Peyer's patch (tissue), 4 donors: Measurements from ENCODE around the gene LZIC. TPM values are rescaled to one million over a fixed set of nuclear protein-coding genes. Genes with fewer than 3 reads are reported as not detected.

ENCODE experiments used
- DNase-seq, 3 donors: peaks; one replicate each; pipeline ENCODE4 v3.0.0-alpha.2; 2017 to 2019
- H3K27ac ChIP-seq, 4 donors: fragments of 200-600 bp; sonication (generic); one replicate each; pipeline ENCODE4 v1.5.1; 2016 to 2019
- H3K27me3 ChIP-seq, 2 donors: fragments of 200-600 bp; sonication (generic); one replicate each; pipeline ENCODE4 v1.5.1; 2019
- H3K36me3 ChIP-seq, 3 donors: fragments of 200-600 bp; sonication (generic); one replicate each; pipeline ENCODE4 v1.5.1; 2016 to 2019
- H3K4me1 ChIP-seq, 4 donors: fragments of 200-600 bp; sonication (generic); one replicate each; pipeline ENCODE4 v1.5.1; 2016 to 2019
- H3K4me3 ChIP-seq, 4 donors: fragments of 200-600 bp; sonication (generic); 1 replicate in 3 of 4; 2 replicates in 1 of 4; pipeline ENCODE4 v1.5.1; 2016 to 2019; ENCODE audit warnings: mild to moderate bottlenecking in 1 of 4
- H3K9me3 ChIP-seq, 4 donors: fragments of 200-600 bp; sonication (generic); one replicate each; pipeline ENCODE4 v1.5.1; 2016 to 2019; ENCODE audit warnings: mild to moderate bottlenecking in 1 of 4
- POLR2A ChIP-seq, 2 donors: fragments of 450-650 bp; IDR thresholded peaks; one replicate each; pipeline ENCODE4 v1.5.1; 2017; ENCODE audit warnings: antibody characterized with exemption in 2 of 2, mild to moderate bottlenecking in 2 of 2, moderate library complexity in 2 of 2
- total RNA-seq, 4 donors: library from RNA; depleted of rRNA; stranded (reverse); fragments of >200 nt; gene quantifications; one replicate each; pipeline ENCODE4 v1.1.0, GENCODE V29; 2016
- TF ChIP-seq, protein P1 (sequence below), 6 experiments: fragments of 450-650 bp in 4 of 6; fragments of 200-600 bp in 2 of 6; sonication (generic) in 1 of 6; IDR thresholded peaks; one replicate each; pipeline ENCODE4 v1.5.1; 2017 to 2019; ENCODE audit warnings: antibody characterized with exemption in 6 of 6, mild to moderate bottlenecking in 3 of 6, moderate library complexity in 1 of 6

The LZIC gene
- total RNA-seq, 4 donors from 2014 or later: 20.2 to 38.8 (median 31.6) TPM

DNA sequence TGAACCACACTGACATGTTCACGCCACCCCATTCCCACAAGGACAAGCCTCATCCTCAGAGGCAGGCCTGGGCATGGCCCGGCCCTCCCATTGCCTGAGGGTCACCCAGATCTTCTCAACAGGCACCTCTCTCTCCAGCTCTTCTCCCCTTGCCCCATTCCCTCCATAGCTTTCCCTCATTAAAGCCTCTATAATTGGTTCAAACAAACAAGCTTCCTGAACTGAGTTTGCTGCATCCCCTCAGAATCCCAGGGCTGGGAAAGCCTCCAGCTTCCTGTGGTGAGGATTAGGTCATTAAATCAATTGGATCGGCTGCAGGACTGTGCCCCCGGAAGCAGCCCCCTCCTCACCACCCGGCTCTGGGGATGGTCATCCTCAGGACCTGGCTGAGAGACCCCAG, 52.0 kb downstream of the LZIC start:
- no peak for DNase-seq
- no peak overlapping the region for H3K27ac ChIP-seq

DNA sequence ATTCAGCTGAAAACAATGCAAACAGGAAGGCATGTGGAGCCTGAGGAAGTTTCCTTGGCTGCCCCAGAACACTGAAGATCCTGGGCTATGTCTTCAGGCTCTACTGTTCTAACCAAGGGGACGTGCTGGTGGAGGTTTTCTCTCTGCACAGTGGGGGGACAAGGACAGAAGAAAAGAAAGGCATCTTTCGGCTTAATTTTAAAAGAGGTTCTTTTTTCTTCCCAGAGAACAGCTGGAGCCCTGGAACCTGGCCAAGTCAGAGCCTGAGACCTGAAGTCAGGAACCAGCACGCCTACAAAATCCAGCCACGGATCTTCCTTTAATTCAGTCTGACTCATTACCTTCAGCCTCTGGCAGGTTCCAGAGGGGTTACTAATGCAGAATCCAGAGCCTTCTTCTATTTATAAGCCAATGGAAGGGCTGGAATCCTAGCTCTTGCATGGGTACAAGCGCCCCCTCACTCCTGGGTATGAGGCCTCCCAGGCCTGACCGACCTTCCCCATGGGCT, 52.9 kb downstream of the LZIC start:
- Histone ChIP-seq H3K27me3 (no peaks in the 10 kb centered on the region), H3K9me3 (no peaks in the 10 kb centered on the region), H3K27ac (no peak overlapping the region), H3K36me3 (no peaks in the 10 kb centered on the region), H3K4me1 (peaks cover 0 to 11% (median 0%) of the 10 kb centered on the region in 4 donors), H3K4me3 (no peak overlapping the region)
- DNase-seq: no peak
- TF ChIP-seq POLR2A (IDR thresholded peaks at IDR 0.05): no peak
- TF ChIP-seq, protein P1, sequence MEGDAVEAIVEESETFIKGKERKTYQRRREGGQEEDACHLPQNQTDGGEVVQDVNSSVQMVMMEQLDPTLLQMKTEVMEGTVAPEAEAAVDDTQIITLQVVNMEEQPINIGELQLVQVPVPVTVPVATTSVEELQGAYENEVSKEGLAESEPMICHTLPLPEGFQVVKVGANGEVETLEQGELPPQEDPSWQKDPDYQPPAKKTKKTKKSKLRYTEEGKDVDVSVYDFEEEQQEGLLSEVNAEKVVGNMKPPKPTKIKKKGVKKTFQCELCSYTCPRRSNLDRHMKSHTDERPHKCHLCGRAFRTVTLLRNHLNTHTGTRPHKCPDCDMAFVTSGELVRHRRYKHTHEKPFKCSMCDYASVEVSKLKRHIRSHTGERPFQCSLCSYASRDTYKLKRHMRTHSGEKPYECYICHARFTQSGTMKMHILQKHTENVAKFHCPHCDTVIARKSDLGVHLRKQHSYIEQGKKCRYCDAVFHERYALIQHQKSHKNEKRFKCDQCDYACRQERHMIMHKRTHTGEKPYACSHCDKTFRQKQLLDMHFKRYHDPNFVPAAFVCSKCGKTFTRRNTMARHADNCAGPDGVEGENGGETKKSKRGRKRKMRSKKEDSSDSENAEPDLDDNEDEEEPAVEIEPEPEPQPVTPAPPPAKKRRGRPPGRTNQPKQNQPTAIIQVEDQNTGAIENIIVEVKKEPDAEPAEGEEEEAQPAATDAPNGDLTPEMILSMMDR (IDR thresholded peaks at IDR 0.05): no peak

More for the DNA sequence above, 52.0 kb downstream of the LZIC start:
- H3K36me3 ChIP-seq: no peaks in the 10 kb centered on the region
- no peaks in the 10 kb centered on the region for H3K27me3 ChIP-seq
- peaks cover 0 to 11% (median 0%) of the 10 kb centered on the region in 4 donors for H3K4me1 ChIP-seq
- TF ChIP-seq, protein P1 (IDR thresholded peaks at IDR 0.05): no peak
- TF ChIP-seq POLR2A (IDR thresholded peaks at IDR 0.05): no peak
- H3K9me3 ChIP-seq: no peaks in the 10 kb centered on the region
- no peak overlapping the region for H3K4me3 ChIP-seq

DNA sequence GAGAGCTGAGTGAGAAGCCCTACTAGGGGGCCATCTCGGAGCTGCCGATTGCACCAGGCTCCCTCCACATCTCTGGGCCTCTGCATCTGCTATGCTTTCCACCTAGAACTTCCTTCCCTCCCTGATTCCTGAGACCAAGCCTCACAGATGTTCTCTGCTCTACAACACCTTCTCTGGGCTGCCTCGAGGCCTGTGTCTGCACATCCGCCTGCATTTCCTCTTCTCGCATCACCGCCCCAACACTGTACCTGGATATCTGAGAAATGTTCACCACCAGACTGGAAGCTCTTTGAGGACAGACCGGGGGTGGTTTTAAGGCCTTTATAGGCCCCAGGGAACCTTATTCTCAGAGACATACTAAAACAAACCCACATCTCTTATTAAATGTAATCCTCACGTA, 53.8 kb downstream of the LZIC start:
- Histone ChIP-seq H3K4me3 (no peak overlapping the region), H3K36me3 (no peaks in the 10 kb centered on the region), H3K9me3 (no peaks in the 10 kb centered on the region), H3K27ac (no peak overlapping the region), H3K27me3 (no peaks in the 10 kb centered on the region), H3K4me1 (peaks cover 0 to 11% (median 0%) of the 10 kb centered on the region in 4 donors)
- TF ChIP-seq, protein P1 (IDR thresholded peaks at IDR 0.05): no peak
- TF ChIP-seq POLR2A (IDR thresholded peaks at IDR 0.05): no peak
- DNase-seq: no peak

DNA sequence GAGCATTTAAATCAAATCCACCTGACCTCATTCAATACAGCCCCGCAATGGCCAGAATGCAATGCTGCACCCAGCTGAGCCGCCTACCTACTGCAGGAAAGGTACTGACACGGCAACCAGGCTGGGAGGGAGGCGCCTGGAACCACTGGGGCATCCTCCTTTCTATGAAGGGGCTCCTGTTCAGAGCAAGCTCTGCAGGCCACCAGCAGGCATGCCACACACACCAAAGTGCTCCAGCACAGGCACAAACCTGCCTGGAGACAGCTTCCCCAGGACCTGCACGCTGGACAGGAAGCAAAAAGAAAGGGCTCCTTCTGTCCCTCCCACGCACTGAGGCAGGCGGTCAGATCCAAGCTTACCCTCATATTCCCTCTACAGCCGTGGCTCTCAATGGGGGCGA, 54.3 kb downstream of the LZIC start:
- Histone ChIP-seq H3K4me3 (no peak overlapping the region), H3K4me1 (peaks cover 0 to 11% (median 0%) of the 10 kb centered on the region in 4 donors), H3K27me3 (no peaks in the 10 kb centered on the region), H3K27ac (no peak overlapping the region), H3K9me3 (no peaks in the 10 kb centered on the region), H3K36me3 (no peaks in the 10 kb centered on the region)
- no peak for DNase-seq
- TF ChIP-seq POLR2A (IDR thresholded peaks at IDR 0.05): no peak
- TF ChIP-seq, protein P1 (IDR thresholded peaks at IDR 0.05): no peak

DNA sequence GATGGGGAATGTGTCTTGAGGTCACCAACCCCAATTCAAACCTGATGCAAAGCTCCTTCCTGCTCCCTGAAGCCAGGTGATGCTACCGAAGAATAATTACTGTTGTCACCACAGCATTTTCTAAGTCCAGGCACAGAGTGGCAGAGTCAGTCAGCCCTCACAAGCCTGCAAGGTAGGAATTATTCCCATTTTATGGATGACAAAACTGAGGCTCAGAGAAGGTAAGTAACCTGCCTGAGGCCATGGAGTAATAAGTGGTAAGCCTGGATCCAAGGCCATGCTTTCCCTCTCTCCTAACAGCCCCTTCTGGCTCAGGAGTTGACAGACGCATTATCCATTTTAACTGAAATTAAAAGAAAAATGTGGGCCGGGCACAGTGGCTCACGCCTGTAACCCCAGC, 56.1 kb downstream of the LZIC start:
- Histone ChIP-seq H3K27ac (no peak overlapping the region), H3K27me3 (no peaks in the 10 kb centered on the region), H3K4me3 (no peak overlapping the region), H3K36me3 (no peaks in the 10 kb centered on the region), H3K4me1 (peaks cover 0 to 11% (median 0%) of the 10 kb centered on the region in 4 donors), H3K9me3 (no peaks in the 10 kb centered on the region)
- no peak for DNase-seq
- TF ChIP-seq POLR2A (IDR thresholded peaks at IDR 0.05): no peak
- TF ChIP-seq, protein P1 (IDR thresholded peaks at IDR 0.05): no peak
